GM19397 (cell line): ENCODE measurements around the gene SLC12A7.
"Not testable (repeated sequence)": the region's sequence is repeated elsewhere in the genome, so short reads cannot be mapped to it uniquely, and the experiment has no call there.

Experiments
- ATAC-seq: cut with Tn5 transposase; IDR thresholded peaks from one replicate; pipeline ENCODE4 v1.9.1; 2021; ENCODE audit warnings: mild to moderate bottlenecking, moderate library complexity; ENCODE audit not compliant: unreplicated experiment

SLC12A7 gene

GRCh38 chr5:1065891-1066650, 45.8 kb downstream of the SLC12A7 start:
- ATAC-seq, result no peak

- no peak for ATAC-seq
Observed at GRCh38 chr5:1065143-1065750, 46.6 kb downstream of the SLC12A7 start.

GRCh38 chr5:1064383-1065142, 47.3 kb downstream of the SLC12A7 start:
- no peak for ATAC-seq

- ATAC-seq, result no peak
Observed at GRCh38 chr5:1063661-1064382, 48.0 kb downstream of the SLC12A7 start.

GRCh38 chr5:1062761-1063568, 48.9 kb downstream of the SLC12A7 start:
- ATAC-seq, result no peak

GRCh38 chr5:1061916-1062315, 49.9 kb downstream of the SLC12A7 start:
- ATAC-seq, result no peak

GRCh38 chr5:1061292-1061691, 50.6 kb downstream of the SLC12A7 start:
- ATAC-seq, result not testable (repeated sequence)

GRCh38 chr5:1060535-1060981, 51.3 kb downstream of the SLC12A7 start:
- no peak for ATAC-seq

- ATAC-seq, result no peak
Observed at GRCh38 chr5:1059884-1060263, 52.0 kb downstream of the SLC12A7 start.

GRCh38 chr5:1058988-1059883, 52.6 kb downstream of the SLC12A7 start:
- no peak for ATAC-seq

GRCh38 chr5:1058083-1058945, 53.5 kb downstream of the SLC12A7 start:
- ATAC-seq, result no peak

- no peak for ATAC-seq
Observed at GRCh38 chr5:1057485-1058082, 54.3 kb downstream of the SLC12A7 start.

GRCh38 chr5:1056611-1057484, 55.0 kb downstream of the SLC12A7 start:
- ATAC-seq, result no peak

- no peak for ATAC-seq
Observed at GRCh38 chr5:1055896-1056610, 55.8 kb downstream of the SLC12A7 start.

GRCh38 chr5:1054799-1055775, 56.8 kb downstream of the SLC12A7 start:
- no peak for ATAC-seq
